GM06990 (cell line): ENCODE data around the gene ALK.

Experiments used
- DNase-seq: peaks from one replicate; pipeline ENCODE4 v3.0.0-alpha.2; 2011; ENCODE audit not compliant: insufficient read length; ENCODE audit errors: extremely low read depth
- H3K27me3 ChIP-seq: replicated peaks from 2 replicates; pipeline ENCODE4 v1.6.0; 2011; ENCODE audit warnings: low read length; ENCODE audit not compliant: control insufficient read depth, insufficient read depth
- H3K36me3 ChIP-seq: 2 replicates; pipeline ENCODE4 v1.5.1; 2011; ENCODE audit warnings: low read length; ENCODE audit not compliant: control insufficient read depth, insufficient read depth
- H3K4me3 ChIP-seq: replicated peaks from 2 replicates; pipeline ENCODE4 v1.5.1; 2011; ENCODE audit warnings: low read depth, mild to moderate bottlenecking, control low read depth, low read length
- TF ChIP-seq, protein P1 (sequence below): IDR thresholded peaks from 2 replicates; pipeline ENCODE4 v1.5.1; 2011; ENCODE audit warnings: low read length, control low read depth, mild to moderate bottlenecking, inconsistent platforms; ENCODE audit not compliant: insufficient read depth, poor library complexity, severe bottlenecking

ALK gene

GRCh38 chr2:29769847-29770246, 151.5 kb downstream of the ALK start:
- TF ChIP-seq, protein P1, sequence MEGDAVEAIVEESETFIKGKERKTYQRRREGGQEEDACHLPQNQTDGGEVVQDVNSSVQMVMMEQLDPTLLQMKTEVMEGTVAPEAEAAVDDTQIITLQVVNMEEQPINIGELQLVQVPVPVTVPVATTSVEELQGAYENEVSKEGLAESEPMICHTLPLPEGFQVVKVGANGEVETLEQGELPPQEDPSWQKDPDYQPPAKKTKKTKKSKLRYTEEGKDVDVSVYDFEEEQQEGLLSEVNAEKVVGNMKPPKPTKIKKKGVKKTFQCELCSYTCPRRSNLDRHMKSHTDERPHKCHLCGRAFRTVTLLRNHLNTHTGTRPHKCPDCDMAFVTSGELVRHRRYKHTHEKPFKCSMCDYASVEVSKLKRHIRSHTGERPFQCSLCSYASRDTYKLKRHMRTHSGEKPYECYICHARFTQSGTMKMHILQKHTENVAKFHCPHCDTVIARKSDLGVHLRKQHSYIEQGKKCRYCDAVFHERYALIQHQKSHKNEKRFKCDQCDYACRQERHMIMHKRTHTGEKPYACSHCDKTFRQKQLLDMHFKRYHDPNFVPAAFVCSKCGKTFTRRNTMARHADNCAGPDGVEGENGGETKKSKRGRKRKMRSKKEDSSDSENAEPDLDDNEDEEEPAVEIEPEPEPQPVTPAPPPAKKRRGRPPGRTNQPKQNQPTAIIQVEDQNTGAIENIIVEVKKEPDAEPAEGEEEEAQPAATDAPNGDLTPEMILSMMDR = no peak
- H3K36me3 ChIP-seq = no peaks in the 10 kb centered on the region
- DNase-seq = no peak
- no peaks in the 10 kb centered on the region for H3K27me3 ChIP-seq
- no peak overlapping the region for H3K4me3 ChIP-seq

GRCh38 chr2:29767606-29768335, 153.6 kb downstream of the ALK start:
- no peak for DNase-seq
- Histone ChIP-seq H3K27me3 (no peaks in the 10 kb centered on the region; the same call in 1 of the 2 replicates), H3K36me3 (no peaks in the 10 kb centered on the region), H3K4me3 (no peak overlapping the region)
- TF ChIP-seq, protein P1 = no peak

DNA sequence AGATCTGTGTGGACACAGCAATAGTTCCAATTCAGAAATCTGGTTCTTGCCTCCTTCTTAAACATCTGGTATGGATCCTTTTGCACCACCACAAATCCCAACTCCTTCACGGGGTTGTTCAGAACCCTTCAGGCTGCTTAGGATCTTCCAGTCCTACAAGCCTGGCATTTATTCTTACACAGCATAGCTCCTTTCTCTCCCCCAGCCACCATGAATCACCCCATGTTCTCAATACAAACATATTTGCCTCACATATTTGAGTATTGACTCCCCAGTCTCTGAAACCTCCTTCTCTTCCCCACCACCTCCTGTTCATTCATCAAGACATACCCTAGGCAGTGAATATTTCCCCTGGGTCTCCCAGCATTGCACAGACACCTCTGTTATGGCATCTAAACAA, 155.2 kb downstream of the ALK start:
- TF ChIP-seq, protein P1 = no peak
- DNase-seq = no peak

GRCh38 chr2:29765721-29766120, 155.7 kb downstream of the ALK start:
- no peaks in the 10 kb centered on the region for H3K36me3 ChIP-seq
- no peak for DNase-seq
- H3K27me3 ChIP-seq = no peaks in the 10 kb centered on the region; the same call in 1 of the 2 replicates
- no peak overlapping the region for H3K4me3 ChIP-seq
- TF ChIP-seq, protein P1 = no peak

More for the DNA sequence above, 155.2 kb downstream of the ALK start:
- no peaks in the 10 kb centered on the region; the same call in 1 of the 2 replicates for H3K27me3 ChIP-seq
- H3K4me3 ChIP-seq = no peak overlapping the region
- H3K36me3 ChIP-seq = no peaks in the 10 kb centered on the region

DNA sequence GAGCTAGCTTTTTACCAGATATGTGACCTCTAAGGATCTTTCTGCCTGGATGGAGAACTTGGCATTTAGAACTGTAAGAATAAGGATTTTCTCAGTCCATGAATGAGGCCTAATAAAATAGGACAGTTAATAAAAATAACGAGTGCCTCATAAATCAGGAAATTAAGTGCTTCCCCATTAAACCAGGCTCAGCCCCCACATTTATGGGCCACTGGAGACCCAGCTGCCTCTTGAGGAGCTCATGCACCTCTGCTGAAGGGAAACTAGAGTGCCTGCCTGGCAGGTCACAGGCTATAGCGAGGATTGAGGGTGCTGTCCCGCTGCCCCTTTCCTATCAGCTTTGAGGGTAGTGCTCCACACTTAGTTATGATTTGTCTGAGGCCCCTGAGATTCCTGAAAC, 158.0 kb downstream of the ALK start:
- no peak overlapping the region for H3K4me3 ChIP-seq
- H3K27me3 ChIP-seq = no peaks in the 10 kb centered on the region; the same call in none of the 2 replicates
- no peak for DNase-seq
- TF ChIP-seq, protein P1 = no peak
- H3K36me3 ChIP-seq = no peaks in the 10 kb centered on the region

GRCh38 chr2:29762239-29762638, 159.1 kb downstream of the ALK start:
- TF ChIP-seq, protein P1 = no peak
- DNase-seq = no peak
- Histone ChIP-seq H3K36me3 (no peaks in the 10 kb centered on the region), H3K27me3 (no peaks in the 10 kb centered on the region; the same call in none of the 2 replicates), H3K4me3 (no peak overlapping the region)
